Activated CD4-positive, alpha-beta T cell treated with anti-CD3 and anti-CD28 coated beads for 1 hour (primary cell): ENCODE results near the gene MVB12B.
"Not testable (repeated sequence)": the region's sequence is repeated elsewhere in the genome, so short reads cannot be mapped to it uniquely, and the experiment has no call there.

Experiments used
- DNase-seq: peaks from one replicate; pipeline ENCODE4 v3.0.0-alpha.2; 2020

MVB12B gene

DNA sequence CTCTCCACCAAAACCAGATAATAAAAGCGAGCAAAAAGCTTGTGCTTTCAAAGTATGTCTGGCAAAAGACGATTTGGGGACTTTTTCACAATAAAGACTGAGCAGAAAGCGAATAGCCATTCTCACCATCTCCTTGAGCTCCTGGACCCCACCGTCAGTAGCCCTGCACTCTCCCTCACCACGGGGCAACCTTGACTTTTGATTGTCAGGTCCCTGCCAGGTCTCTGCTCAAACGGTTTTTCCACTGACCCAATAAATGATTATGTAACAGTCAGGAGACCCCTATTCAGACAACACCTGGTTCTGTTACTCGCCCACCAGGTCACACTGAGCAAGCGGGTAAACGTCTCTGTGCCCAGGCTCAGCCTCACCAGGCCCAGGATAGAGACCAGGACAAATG, 131.3 kb downstream of the MVB12B start:
- DNase-seq: no peak

DNA sequence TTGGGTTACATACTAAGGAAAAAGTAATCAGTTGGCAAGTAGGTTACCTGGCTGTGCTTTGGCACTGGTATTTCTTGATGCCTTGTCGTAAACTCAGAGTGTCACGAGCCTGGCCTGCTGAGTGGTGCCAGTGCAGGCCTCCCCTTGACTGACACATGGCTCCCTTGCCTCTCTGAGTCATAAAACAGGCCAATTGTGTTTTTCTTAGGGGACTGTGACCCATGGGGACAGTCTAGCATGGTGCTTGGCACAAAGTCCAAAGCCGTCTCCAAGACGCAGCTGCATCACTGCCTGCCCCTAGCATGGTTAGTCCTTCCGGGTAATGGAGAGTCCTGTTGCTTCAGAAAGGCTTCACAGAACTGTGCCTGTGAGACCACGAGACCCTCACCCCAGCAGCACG, 132.5 kb downstream of the MVB12B start:
- no peak for DNase-seq

- no peak for DNase-seq
Observed at GRCh38 chr9:126459546-126459945, 132.9 kb downstream of the MVB12B start.

DNA sequence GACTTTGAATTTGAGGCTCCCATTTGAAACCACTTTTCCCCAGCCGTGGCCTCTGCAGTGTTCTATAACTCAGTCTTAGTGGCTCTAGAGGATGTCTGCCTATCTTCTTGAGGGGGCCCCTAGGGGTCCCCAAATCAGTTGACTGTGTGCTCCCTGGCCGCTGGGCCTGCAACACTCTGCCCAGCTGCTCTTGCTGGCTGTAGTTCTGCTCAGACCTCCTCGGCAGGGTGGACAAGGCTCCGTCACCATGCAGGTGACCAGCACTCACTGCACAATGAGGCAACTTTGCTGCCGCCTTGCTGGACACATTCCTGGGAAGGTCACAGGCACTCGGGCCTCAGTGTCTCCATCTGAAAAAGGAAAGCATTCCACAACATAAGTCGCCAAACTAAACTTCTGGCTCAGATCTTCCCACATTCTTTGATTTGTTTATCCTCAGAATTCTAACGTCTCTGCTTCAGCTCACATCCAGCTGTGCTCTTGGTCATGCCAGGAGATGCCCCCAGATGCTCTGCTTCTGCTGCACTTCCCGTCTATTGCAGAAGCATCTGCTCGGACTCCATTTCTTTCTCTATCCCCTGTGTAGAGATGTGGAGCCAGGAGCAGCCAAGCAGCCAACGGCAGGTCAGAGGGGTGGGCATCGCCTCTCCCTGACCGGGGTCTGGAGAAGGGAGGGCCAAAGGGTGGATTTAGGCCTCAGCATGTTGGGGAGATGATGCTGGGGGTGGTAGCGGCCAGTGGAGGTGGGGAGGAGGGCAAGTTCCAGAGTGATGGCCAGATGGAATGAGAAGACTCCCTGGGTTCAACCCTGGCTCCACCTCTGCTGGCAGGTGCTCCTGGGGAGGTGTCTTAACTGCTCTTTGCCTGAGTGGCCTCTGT, 133.6 kb downstream of the MVB12B start:
- DNase-seq: no peak

DNA sequence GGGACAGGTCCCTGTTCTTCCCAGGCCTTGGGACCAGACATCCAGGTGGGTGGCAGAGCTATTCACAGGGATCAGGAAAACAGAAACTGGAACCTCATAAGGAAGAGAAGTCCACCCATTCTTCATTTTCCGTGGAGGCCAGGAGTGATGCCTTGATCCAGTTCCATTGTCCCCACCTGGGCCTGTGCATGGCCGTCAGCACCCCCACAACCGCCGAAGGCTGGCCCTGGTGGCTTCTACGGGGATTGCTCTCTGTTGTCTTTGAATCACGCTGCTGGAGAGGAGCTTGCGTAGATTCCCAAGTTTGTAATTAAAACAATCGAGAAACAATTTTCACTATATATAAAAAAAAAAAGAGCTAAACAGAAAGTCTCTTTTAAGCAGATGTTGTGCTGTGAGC, 134.4 kb downstream of the MVB12B start:
- DNase-seq: no peak

DNA sequence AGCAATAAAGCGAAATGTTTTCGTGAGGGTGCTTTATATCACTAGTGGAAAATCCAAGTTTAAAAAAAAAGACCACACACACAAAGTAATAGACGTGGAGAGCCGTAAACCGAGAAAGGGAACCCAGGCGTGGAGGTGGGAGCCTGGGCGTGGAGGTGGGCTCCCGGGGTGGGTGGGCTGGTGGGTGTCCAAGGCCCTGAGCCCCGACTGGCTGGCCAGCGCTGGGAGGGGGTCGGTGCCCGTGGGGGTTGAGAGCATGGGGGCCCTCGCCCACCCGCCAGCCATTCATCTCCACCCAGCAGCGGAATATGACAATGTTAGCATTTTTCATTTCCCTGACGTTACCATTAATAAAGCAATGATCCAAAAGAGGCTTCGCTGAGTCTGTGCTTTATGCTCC, 135.0 kb downstream of the MVB12B start:
- DNase-seq: no peak

GRCh38 chr9:126462617-126463016, 136.0 kb downstream of the MVB12B start:
- DNase-seq: no peak

DNA sequence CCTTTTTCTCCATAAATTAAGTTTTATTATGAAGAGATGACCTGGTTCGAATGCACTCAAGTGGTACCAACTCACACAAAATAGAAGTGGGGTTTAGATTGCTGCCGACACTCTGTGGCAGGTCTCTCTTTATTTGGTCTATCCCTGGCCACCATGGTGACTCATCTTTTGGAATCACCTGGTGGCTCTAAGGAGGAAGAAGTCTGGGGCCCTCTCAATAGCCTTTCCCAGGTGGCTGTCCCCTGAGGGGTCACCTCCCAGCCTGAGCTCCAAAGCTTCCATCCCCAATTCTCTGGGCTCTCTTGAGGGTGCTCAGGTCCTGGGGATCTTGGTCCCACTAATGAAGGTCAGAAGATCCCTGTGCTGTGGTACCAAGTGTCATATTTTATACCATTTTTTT, 136.8 kb downstream of the MVB12B start:
- DNase-seq: no peak

DNA sequence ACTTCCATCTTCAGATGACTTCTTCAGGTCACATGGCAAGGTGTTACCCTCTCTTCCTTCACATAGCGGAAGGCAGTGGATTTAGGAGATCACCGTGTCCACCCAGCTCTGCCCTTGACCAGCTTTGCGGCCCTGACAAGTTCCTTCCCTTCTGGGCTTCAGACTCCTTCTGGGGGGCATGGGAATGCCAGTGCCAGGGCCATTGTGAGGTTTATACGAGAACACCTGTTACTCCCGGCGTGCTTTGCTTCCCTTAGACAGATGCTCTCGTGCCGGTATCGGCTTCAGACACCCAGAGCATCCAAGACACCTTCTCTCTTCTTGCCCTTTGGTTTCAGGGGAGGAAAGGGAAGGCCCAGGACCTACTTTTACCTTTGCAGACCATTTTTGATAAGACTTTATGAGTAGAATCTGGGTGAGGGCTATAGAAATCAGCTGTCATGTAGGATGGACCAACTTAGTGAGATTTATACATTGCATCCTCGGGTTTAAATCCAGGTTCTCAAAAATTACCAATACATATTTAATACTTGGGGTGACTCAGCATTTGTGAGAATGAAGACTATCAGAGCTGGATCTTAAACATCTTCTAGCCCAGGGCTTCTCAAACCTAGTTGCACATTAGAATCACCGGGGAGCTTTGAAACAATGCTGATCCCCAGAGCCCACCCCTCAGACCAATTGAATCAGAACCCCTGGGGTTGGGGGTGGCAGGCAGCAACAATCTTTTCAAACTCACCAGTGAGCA, 138.2 kb downstream of the MVB12B start:
- no peak for DNase-seq

DNA sequence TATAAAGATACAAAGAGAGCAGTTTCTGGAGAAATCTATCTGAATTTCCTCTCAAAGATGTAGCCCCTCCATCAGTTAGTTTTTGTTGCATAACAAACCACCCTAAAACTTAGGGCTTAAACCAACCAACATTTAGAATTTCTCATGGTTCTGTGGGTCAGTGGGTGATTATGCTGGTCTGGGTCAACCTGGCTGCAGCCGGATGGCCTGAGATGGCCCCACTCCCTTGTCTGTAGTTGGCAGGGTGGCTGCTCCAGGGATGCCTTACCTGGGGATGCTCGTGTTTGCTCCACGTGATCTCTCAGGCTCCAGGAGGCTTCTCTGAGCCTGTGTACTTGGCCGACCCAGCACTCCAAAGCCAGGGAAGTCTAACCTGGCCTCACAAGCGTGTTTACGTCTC, 139.3 kb downstream of the MVB12B start:
- DNase-seq: no peak

DNA sequence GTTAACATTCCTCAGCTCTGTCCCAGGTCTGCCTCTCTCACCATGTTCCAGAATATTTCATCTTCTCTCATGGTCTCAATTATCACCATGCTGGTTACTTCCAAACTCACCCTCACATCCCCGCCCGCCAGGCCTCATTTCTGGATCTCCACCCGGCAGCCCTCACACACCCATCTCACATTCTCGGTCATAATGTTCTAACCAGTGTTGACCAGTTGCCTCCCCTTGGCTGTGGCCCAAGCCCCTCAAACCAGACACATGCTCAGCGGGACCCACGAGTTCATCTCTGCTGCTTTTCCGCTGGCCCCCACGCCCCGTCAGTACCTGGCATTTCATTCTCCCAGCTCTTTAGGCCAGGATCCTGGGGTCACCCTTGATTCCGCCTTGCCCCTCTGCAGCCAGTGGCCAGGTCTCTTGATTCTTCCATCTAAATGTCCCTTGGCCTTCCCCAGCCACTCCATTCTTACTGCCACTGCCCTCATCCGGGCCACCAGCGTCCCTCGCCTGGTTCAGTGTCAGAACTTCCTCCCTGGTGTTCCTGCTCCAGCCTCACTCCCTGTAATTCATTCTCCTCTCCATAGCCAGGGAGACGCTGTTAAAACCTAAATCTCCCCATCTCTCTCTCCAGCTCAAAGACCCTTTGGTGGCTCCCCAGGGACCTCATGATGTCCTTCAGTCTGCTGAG, 141.7 kb downstream of the MVB12B start:
- DNase-seq: no peak

- DNase-seq: no peak
Observed at GRCh38 chr9:126470241-126470993, 143.8 kb downstream of the MVB12B start.

- peak; percentile 48 for DNase-seq
Observed at GRCh38 chr9:126471084-126471624, 144.5 kb downstream of the MVB12B start.

- no peak for DNase-seq
Observed at GRCh38 chr9:126472198-126472947, 145.7 kb downstream of the MVB12B start.

GRCh38 chr9:126472948-126473298, 146.3 kb downstream of the MVB12B start:
- no peak for DNase-seq

GRCh38 chr9:126474206-126474765, 147.7 kb downstream of the MVB12B start:
- no peak for DNase-seq

GRCh38 chr9:126474786-126475485, 148.3 kb downstream of the MVB12B start:
- DNase-seq: no peak

GRCh38 chr9:126475933-126476555, 149.4 kb downstream of the MVB12B start:
- no peak for DNase-seq

DNA sequence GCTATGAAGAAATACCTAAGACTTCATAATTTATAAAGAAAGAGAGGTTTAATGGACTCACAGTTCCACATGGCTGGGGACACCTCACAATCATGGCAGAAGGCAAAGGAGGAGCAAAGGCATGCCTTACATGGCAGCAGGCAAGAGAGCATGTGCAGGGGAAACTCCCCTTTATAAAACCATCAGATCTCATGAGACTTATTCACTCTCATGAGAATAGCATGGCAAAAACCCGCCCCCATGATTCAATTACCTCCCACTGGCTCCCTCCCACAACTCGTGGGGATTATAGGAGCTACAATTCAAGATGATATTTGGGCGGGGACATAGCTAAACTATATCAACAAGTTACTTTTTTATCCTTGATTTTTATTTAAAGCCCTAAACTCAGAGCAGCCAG, 150.8 kb downstream of the MVB12B start:
- not testable (repeated sequence) for DNase-seq

DNA sequence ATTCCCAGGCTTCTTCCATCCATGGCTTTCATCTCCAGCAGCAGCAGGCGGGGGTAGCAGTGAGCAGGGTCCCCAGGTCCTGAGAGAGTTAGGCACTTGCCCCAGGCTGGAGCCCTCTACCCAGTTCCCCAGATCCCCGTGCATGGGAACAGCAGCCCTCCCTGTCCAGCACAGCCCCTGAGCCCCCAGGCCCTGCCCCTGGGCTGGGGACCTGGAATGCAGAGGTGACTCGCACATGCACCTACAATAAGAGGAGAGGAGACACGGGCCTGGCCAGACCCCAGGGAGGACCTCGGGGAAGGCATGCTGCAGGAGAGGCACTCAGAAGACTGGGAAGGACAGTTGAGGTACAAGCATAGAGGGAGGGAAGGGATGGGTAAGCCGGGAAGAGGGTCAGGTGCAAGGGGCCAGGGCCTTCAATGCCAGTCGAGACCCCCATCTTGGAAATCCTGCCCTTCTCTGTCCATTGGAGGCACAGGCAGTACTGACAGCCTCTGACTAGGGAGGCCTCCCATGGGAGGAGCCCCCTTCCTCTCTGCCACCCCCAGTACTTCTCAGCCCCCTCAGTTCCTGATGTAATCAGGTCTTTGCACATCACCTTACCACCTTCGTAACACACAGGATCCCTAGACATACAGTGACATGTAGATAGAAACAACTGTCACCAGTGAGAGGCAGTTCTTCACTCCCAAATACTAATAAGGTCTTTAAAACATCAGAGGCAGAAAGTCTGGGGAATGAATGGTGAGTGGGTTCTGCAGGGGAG, 151.8 kb downstream of the MVB12B start:
- DNase-seq: no peak
